ENCODE results near the gene NUCKS1.

NUCKS1 gene

DNA sequence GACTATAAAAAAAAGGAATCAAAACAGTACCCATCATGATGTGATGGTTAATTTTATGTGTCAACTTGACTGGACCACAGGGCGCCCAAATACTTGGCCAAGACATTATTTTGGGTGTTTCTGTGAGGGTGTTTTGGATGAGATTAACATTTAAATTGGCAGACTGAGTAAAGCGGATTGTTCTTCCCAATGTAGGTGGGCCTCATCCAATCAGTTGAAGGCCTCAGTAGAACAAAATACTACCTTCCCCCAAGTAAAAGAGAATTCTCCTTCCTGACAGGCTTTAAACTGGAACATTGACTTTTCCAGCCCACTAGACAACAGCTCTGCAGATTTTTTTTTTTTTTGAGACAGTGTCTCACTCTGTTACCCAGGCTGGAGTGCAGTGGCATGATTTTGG lies 14.6 kb upstream of the NUCKS1 start:
- H3K9me3 ChIP-seq (ENCODE audit: low read length) = no peaks in the 10 kb centered on the region
- no peak overlapping the region for H3K27ac ChIP-seq (ENCODE audit: low read depth, low read length, poor library complexity, severe bottlenecking)
- H3K4me3 ChIP-seq (ENCODE audit: low read depth, low read length, poor library complexity, severe bottlenecking) = no peak overlapping the region
- H3K79me2 ChIP-seq (ENCODE audit: insufficient read depth, low read length) = no peaks in the 10 kb centered on the region
- H3K4me2 ChIP-seq (ENCODE audit: low read length) = no peak overlapping the region
- no peaks in the 10 kb centered on the region for H3K27me3 ChIP-seq (ENCODE audit: insufficient read depth, low read length)
- no peaks in the 10 kb centered on the region for H3K4me1 ChIP-seq (ENCODE audit: insufficient read depth, low read length, severe bottlenecking)
- no peaks in the 10 kb centered on the region for H3K9me2 ChIP-seq (ENCODE audit: low read depth, low read length)
- TF ChIP-seq, protein P1, sequence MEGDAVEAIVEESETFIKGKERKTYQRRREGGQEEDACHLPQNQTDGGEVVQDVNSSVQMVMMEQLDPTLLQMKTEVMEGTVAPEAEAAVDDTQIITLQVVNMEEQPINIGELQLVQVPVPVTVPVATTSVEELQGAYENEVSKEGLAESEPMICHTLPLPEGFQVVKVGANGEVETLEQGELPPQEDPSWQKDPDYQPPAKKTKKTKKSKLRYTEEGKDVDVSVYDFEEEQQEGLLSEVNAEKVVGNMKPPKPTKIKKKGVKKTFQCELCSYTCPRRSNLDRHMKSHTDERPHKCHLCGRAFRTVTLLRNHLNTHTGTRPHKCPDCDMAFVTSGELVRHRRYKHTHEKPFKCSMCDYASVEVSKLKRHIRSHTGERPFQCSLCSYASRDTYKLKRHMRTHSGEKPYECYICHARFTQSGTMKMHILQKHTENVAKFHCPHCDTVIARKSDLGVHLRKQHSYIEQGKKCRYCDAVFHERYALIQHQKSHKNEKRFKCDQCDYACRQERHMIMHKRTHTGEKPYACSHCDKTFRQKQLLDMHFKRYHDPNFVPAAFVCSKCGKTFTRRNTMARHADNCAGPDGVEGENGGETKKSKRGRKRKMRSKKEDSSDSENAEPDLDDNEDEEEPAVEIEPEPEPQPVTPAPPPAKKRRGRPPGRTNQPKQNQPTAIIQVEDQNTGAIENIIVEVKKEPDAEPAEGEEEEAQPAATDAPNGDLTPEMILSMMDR (IDR thresholded peaks at IDR 0.05; ENCODE audit: low read length) = no peak
- TF ChIP-seq EZH2 (IDR thresholded peaks at IDR 0.05; ENCODE audit: borderline replicate concordance, low read length) = no peak
- H4K20me1 ChIP-seq (ENCODE audit: insufficient read depth, low read length) = no peaks in the 10 kb centered on the region
- no peak overlapping the region for H3K9ac ChIP-seq (ENCODE audit: low read length)
- no peaks in the 10 kb centered on the region for H3F3A ChIP-seq (ENCODE audit: insufficient read depth, low read length)
- no peaks in the 10 kb centered on the region; the same call in 1 of the 2 replicates for H3K36me3 ChIP-seq (ENCODE audit: insufficient read depth, low read length)
- H2AFZ ChIP-seq (ENCODE audit: low read length) = no peak overlapping the region

DNA sequence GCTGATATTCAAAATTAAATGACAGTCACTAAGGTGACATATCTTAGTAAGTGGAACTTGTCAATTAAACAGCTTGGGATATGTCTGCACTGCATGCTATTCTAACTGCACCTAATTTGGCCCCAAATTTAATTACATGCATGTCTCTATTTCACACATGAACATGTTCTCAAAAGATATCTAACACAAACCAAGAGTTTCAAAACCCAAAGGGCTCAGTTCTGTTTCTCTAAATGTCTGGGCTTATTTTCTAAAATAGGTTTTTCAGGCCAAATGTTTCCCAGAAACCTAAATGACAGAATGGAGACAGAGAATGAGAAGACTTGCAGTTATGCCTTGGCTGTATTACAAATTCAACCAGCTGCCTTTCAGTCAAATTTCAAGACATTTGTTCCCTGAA lies 14.0 kb upstream of the NUCKS1 start:
- Histone ChIP-seq H3K9me3 (ENCODE audit: low read length) (no peaks in the 10 kb centered on the region), H3K27ac (ENCODE audit: low read depth, low read length, poor library complexity, severe bottlenecking) (no peak overlapping the region), H3K4me1 (ENCODE audit: insufficient read depth, low read length, severe bottlenecking) (no peaks in the 10 kb centered on the region), H3K36me3 (ENCODE audit: insufficient read depth, low read length) (no peaks in the 10 kb centered on the region), H3F3A (ENCODE audit: insufficient read depth, low read length) (no peaks in the 10 kb centered on the region), H3K27me3 (ENCODE audit: insufficient read depth, low read length) (no peaks in the 10 kb centered on the region), H3K4me3 (ENCODE audit: low read depth, low read length, poor library complexity, severe bottlenecking) (no peak overlapping the region), H4K20me1 (ENCODE audit: insufficient read depth, low read length) (no peaks in the 10 kb centered on the region), H3K4me2 (ENCODE audit: low read length) (no peak overlapping the region), H3K9ac (ENCODE audit: low read length) (no peak overlapping the region), H2AFZ (ENCODE audit: low read length) (no peak overlapping the region), H3K79me2 (ENCODE audit: insufficient read depth, low read length) (no peaks in the 10 kb centered on the region), H3K9me2 (ENCODE audit: low read depth, low read length) (no peaks in the 10 kb centered on the region)
- TF ChIP-seq, protein P1 (IDR thresholded peaks at IDR 0.05; ENCODE audit: low read length) = no peak
- no peak for TF ChIP-seq EZH2 (IDR thresholded peaks at IDR 0.05; ENCODE audit: borderline replicate concordance, low read length)

GRCh38 chr1:205760606-205761005 lies 10.6 kb upstream of the NUCKS1 start:
- Histone ChIP-seq H3K4me1 (ENCODE audit: insufficient read depth, low read length, severe bottlenecking) (no peaks in the 10 kb centered on the region), H3K4me2 (ENCODE audit: low read length) (no peak overlapping the region), H3F3A (ENCODE audit: insufficient read depth, low read length) (no peaks in the 10 kb centered on the region), H3K27me3 (ENCODE audit: insufficient read depth, low read length) (no peaks in the 10 kb centered on the region), H4K20me1 (ENCODE audit: insufficient read depth, low read length) (no peaks in the 10 kb centered on the region), H2AFZ (ENCODE audit: low read length) (no peak overlapping the region), H3K79me2 (ENCODE audit: insufficient read depth, low read length) (no peaks in the 10 kb centered on the region), H3K9me3 (ENCODE audit: low read length) (no peaks in the 10 kb centered on the region), H3K27ac (ENCODE audit: low read depth, low read length, poor library complexity, severe bottlenecking) (no peak overlapping the region), H3K36me3 (ENCODE audit: insufficient read depth, low read length) (no peaks in the 10 kb centered on the region), H3K4me3 (ENCODE audit: low read depth, low read length, poor library complexity, severe bottlenecking) (no peak overlapping the region), H3K9me2 (ENCODE audit: low read depth, low read length) (no peaks in the 10 kb centered on the region), H3K9ac (ENCODE audit: low read length) (no peak overlapping the region)
- TF ChIP-seq EZH2 (IDR thresholded peaks at IDR 0.05; ENCODE audit: borderline replicate concordance, low read length) = no peak
- TF ChIP-seq, protein P1 (IDR thresholded peaks at IDR 0.05; ENCODE audit: low read length) = no peak

Data from OCI-LY1 (cell line).